WTC11 (cell line): ENCODE data around the gene MRPL37.

Source experiments
- CREM ChIP-seq: sonication (generic); formaldehyde crosslinking; IDR thresholded peaks from 2 replicates; pipeline ENCODE4 v1.8.1; 2022; ENCODE audit warnings: mild to moderate bottlenecking, missing genetic modification reagents, moderate library complexity
- MYBL2 ChIP-seq: sonication (generic); formaldehyde crosslinking; IDR thresholded peaks from 2 replicates; pipeline ENCODE4 v1.8.1; 2023; ENCODE audit warnings: mild to moderate bottlenecking, moderate library complexity, missing genetic modification reagents
- NFYB ChIP-seq: sonication (generic); formaldehyde crosslinking; conservative IDR thresholded peaks from 2 replicates; pipeline ENCODE4 v1.8.0; 2022; ENCODE audit warnings: low read depth, missing genetic modification reagents
- RELA ChIP-seq: sonication (generic); formaldehyde crosslinking; IDR thresholded peaks from 2 replicates; pipeline ENCODE4 v1.8.1; 2022; ENCODE audit warnings: missing genetic modification reagents, mild to moderate bottlenecking, borderline replicate concordance
- ZNF423 ChIP-seq: fragments of 250-450 bp; sonication (Bioruptor Pico); IDR thresholded peaks from 2 replicates; pipeline ENCODE4 v2.1.2; 2022; ENCODE audit warnings: mild to moderate bottlenecking, moderate library complexity
- TF ChIP-seq, protein P1 (sequence below): fragments of 200-600 bp; IDR thresholded peaks from 2 replicates; pipeline ENCODE4 v1.8.0; 2022; ENCODE audit warnings: antibody characterized with exemption
- TF ChIP-seq, protein P2 (sequence below): sonication (generic); formaldehyde crosslinking; IDR thresholded peaks from 2 replicates; pipeline ENCODE4 v1.8.1; 2023; ENCODE audit warnings: mild to moderate bottlenecking, missing genetic modification reagents, moderate library complexity
- TF ChIP-seq, protein P3 (sequence below): sonication (generic); formaldehyde crosslinking; IDR thresholded peaks from 2 replicates; pipeline ENCODE4 v1.8.0; 2022; ENCODE audit warnings: mild to moderate bottlenecking, missing genetic modification reagents
- TF ChIP-seq, protein P4 (sequence below): sonication (generic); formaldehyde crosslinking; IDR thresholded peaks from 2 replicates; pipeline ENCODE4 v1.8.1; 2023; ENCODE audit warnings: mild to moderate bottlenecking, missing genetic modification reagents
- TF ChIP-seq, protein P5 (sequence below): sonication (generic); formaldehyde crosslinking; IDR thresholded peaks from 2 replicates; pipeline ENCODE4 v1.8.0; 2022; ENCODE audit warnings: mild to moderate bottlenecking, missing genetic modification reagents

DNA sequence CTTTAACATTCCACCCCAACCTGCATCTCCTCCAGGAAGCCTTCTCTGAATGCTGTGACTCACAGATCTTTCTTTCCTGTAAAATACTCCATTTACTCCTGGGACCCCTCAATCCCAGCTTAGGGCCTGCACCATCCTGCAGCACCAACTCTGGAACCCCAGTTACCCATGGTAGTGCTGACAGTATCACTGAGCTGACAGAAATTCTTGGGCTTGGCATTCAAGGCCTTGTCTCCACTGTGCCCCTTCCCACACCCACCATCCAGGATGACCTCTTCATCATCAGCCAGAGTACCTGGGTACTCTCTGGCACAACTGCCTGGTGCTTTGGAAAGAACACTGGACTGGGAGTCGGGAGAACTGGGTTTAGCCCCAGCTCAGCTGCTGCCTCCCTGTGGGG lies 8.4 kb upstream of the MRPL37 start:
- TF ChIP-seq CREM (CRISPR knock-in tag), result no peak
- TF ChIP-seq, protein P1, sequence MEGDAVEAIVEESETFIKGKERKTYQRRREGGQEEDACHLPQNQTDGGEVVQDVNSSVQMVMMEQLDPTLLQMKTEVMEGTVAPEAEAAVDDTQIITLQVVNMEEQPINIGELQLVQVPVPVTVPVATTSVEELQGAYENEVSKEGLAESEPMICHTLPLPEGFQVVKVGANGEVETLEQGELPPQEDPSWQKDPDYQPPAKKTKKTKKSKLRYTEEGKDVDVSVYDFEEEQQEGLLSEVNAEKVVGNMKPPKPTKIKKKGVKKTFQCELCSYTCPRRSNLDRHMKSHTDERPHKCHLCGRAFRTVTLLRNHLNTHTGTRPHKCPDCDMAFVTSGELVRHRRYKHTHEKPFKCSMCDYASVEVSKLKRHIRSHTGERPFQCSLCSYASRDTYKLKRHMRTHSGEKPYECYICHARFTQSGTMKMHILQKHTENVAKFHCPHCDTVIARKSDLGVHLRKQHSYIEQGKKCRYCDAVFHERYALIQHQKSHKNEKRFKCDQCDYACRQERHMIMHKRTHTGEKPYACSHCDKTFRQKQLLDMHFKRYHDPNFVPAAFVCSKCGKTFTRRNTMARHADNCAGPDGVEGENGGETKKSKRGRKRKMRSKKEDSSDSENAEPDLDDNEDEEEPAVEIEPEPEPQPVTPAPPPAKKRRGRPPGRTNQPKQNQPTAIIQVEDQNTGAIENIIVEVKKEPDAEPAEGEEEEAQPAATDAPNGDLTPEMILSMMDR, result no peak
- TF ChIP-seq, protein P2, sequence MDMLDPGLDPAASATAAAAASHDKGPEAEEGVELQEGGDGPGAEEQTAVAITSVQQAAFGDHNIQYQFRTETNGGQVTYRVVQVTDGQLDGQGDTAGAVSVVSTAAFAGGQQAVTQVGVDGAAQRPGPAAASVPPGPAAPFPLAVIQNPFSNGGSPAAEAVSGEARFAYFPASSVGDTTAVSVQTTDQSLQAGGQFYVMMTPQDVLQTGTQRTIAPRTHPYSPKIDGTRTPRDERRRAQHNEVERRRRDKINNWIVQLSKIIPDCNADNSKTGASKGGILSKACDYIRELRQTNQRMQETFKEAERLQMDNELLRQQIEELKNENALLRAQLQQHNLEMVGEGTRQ (CRISPR knock-in tag), result no peak
- TF ChIP-seq, protein P3, sequence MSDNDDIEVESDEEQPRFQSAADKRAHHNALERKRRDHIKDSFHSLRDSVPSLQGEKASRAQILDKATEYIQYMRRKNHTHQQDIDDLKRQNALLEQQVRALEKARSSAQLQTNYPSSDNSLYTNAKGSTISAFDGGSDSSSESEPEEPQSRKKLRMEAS (CRISPR knock-in tag), result no peak
- TF ChIP-seq, protein P4, sequence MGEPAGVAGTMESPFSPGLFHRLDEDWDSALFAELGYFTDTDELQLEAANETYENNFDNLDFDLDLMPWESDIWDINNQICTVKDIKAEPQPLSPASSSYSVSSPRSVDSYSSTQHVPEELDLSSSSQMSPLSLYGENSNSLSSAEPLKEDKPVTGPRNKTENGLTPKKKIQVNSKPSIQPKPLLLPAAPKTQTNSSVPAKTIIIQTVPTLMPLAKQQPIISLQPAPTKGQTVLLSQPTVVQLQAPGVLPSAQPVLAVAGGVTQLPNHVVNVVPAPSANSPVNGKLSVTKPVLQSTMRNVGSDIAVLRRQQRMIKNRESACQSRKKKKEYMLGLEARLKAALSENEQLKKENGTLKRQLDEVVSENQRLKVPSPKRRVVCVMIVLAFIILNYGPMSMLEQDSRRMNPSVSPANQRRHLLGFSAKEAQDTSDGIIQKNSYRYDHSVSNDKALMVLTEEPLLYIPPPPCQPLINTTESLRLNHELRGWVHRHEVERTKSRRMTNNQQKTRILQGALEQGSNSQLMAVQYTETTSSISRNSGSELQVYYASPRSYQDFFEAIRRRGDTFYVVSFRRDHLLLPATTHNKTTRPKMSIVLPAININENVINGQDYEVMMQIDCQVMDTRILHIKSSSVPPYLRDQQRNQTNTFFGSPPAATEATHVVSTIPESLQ (CRISPR knock-in tag), result no peak
- no peak for TF ChIP-seq MYBL2 (CRISPR knock-in tag)
- no peak for TF ChIP-seq NFYB (CRISPR knock-in tag)
- no peak for TF ChIP-seq RELA (CRISPR knock-in tag)
- TF ChIP-seq, protein P5, sequence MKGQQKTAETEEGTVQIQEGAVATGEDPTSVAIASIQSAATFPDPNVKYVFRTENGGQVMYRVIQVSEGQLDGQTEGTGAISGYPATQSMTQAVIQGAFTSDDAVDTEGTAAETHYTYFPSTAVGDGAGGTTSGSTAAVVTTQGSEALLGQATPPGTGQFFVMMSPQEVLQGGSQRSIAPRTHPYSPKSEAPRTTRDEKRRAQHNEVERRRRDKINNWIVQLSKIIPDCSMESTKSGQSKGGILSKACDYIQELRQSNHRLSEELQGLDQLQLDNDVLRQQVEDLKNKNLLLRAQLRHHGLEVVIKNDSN (CRISPR knock-in tag), result no peak
- no peak for TF ChIP-seq ZNF423 (CRISPR knock-in tag)
